Retinal pigment epithelial cell (primary cell): ENCODE data around the gene RAMP3.
"Not testable (repeated sequence)": the region's sequence is repeated elsewhere in the genome, so short reads cannot be mapped to it uniquely, and the experiment has no call there.

Source experiments
- DNase-seq: peaks from one replicate; pipeline ENCODE4 v3.0.0-alpha.2; 2010; ENCODE audit warnings: low read depth
- H3K4me3 ChIP-seq: 2 replicates; pipeline ENCODE4 v1.5.1; 2011; ENCODE audit warnings: mild to moderate bottlenecking, low read length, control low read depth, moderate library complexity
- TF ChIP-seq, protein P1 (sequence below): conservative IDR thresholded peaks from 2 replicates; pipeline ENCODE4 v1.5.1; 2011; ENCODE audit warnings: low read depth, low read length, control low read depth, inconsistent platforms

Gene RAMP3

GRCh38 chr7:45157653-45158401 lies at the start of gene RAMP3:
Gene RAMP3 (plus strand): TSS chr7:45157791. CDS start chr7:45157829, 38 bp downstream.
- no peak for DNase-seq
- no peak within 1 kb of the TSS for H3K4me3 ChIP-seq
- TF ChIP-seq, protein P1, sequence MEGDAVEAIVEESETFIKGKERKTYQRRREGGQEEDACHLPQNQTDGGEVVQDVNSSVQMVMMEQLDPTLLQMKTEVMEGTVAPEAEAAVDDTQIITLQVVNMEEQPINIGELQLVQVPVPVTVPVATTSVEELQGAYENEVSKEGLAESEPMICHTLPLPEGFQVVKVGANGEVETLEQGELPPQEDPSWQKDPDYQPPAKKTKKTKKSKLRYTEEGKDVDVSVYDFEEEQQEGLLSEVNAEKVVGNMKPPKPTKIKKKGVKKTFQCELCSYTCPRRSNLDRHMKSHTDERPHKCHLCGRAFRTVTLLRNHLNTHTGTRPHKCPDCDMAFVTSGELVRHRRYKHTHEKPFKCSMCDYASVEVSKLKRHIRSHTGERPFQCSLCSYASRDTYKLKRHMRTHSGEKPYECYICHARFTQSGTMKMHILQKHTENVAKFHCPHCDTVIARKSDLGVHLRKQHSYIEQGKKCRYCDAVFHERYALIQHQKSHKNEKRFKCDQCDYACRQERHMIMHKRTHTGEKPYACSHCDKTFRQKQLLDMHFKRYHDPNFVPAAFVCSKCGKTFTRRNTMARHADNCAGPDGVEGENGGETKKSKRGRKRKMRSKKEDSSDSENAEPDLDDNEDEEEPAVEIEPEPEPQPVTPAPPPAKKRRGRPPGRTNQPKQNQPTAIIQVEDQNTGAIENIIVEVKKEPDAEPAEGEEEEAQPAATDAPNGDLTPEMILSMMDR = no peak

DNA sequence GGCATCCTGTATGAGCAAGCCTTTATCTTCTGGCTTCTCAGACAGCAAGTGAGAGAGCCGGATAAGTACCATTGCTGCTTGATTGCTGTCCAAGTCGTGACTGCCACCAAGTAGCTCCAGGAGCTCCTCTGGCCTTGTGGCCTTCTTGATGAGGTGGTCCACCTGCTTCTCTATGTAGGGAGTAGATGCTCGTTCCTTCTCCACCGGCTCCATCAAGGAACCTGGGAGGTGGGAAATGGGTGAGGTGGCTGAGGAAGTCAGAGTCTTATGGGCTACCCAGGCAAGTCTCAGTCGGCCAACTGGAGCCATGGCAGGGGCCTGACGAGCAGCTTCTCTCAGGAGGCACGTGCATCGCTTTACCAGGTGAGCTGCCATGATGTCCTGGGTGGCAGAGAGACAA lies 48.7 kb upstream of the RAMP3 start:
- TF ChIP-seq, protein P1 = no peak
- H3K4me3 ChIP-seq = no peak overlapping the region
- no peak for DNase-seq

DNA sequence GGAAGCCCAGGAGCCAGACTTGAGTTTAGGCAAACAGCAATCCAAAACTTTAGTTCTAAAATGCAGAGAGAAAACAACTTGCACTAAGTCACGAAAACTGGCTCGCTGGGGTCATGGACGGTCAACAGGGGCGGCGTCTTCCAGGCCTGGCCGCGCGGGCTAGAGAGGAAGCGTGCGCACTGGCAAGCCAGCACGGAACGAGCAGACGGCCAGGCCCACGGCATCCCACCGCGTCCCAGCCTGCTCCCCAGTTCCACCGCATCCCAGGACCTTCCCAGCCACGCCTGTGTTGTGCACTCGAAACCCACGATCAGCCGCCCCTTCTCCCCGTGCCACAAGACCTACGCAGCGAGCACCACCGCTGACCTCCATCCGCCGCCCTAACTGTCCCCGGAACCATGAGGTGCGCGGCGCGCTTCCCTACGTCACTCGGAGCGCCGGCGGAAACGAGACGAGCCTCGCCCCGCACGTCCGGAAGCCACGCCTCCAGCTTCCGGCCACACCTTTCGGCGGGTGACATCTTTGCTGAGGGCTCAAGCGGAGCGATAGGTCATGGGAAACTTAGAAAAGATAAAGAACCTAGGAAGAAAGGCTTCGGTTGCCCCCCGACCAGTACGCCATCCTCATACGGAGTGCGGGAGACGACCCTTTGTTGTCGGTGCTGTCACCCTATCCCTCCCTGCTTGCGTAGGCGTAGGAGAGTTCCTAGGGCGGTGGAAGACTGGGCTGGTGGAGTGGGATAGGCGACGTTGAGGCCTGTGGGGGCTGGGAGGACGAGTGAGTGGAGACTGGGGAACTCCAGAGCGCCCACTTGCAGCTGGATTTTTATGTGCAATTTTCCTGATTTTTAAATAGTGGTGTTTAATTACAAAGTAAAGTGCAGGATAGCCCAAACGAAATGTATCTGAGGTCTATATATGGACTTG lies 46.0 kb upstream of the RAMP3 start, which contains the start of gene TBRG4:
Gene TBRG4 (minus strand): TSS at position 400 of the 926 bp plus-strand sequence. CDS start 2,460 bp downstream, outside the sequence.
- peak; percentile 71 for DNase-seq
- TF ChIP-seq, protein P1 = peak; percentile 51
- H3K4me3 ChIP-seq = peak within 1 kb of the TSS; percentile 91

DNA sequence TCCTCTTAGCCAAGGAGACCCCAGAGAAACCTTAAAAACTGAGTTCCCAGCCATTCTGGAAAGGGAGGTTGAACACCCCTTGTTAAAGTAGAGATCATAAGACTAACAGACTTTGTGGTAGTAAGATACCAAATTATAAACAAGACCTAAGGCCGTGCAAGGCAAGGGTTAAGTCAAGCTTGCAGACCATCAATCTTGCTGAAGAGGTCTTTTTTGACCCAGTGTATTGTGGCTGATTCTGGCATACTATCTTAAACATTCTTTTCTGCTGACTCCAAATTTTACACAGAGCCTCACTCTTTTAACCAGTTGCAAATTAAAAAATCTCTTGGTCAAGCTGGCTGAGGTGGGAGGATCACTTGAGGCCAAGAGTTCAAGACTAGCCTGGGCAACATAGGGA lies 44.9 kb upstream of the RAMP3 start:
- H3K4me3 ChIP-seq = no peak overlapping the region
- TF ChIP-seq, protein P1 = no peak
- no peak for DNase-seq

- not testable (repeated sequence) for DNase-seq, H3K4me3 ChIP-seq
These were observed 43.3 kb upstream of the RAMP3 start for GRCh38 chr7:45114257-45114656.

GRCh38 chr7:45114926-45115325 lies 42.7 kb upstream of the RAMP3 start:
- no peak for DNase-seq
- TF ChIP-seq, protein P1 = no peak
- H3K4me3 ChIP-seq = no peak overlapping the region

DNA sequence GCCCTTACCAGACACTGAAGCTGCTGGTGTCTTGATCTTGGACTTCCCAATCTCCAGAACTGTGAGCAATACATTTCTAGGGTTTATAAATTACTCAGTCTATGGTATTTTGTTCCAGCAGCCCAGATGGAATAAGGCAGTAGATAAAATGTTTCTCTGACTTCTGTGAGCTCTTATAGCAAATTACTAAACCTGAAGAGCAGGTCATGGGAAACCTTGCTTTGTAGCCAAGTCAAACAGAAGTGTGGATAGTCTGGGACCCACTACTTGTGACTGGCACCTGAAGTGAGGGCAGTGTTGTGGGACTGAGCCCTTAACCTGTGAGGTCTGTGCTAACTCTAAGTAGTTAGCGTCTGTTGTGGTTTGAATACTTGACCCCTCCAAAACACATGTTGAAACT lies 41.5 kb upstream of the RAMP3 start:
- no peak overlapping the region for H3K4me3 ChIP-seq
- TF ChIP-seq, protein P1 = no peak
- DNase-seq = no peak
